ENCODE data around the gene NAT10. TPM values are rescaled to one million over a fixed set of nuclear protein-coding genes. Genes with fewer than 3 reads are reported as not detected.

NAT10 gene
- total RNA-seq, 1 donor from 2014 or later: 23.2 TPM

- no peak for DNase-seq (ENCODE audit: low read depth, low spot score)
Measured at GRCh38 chr11:34148504-34149165, 43.2 kb downstream of the NAT10 start.

- DNase-seq (ENCODE audit: low read depth, low spot score): no peak
Measured at GRCh38 chr11:34149274-34149673, 43.8 kb downstream of the NAT10 start.

- DNase-seq (ENCODE audit: low read depth, low spot score): no peak
Measured at GRCh38 chr11:34149786-34150185, 44.4 kb downstream of the NAT10 start.

- no peak for DNase-seq (ENCODE audit: low read depth, low spot score)
Measured at GRCh38 chr11:34150494-34151151, 45.2 kb downstream of the NAT10 start.

- no peak for DNase-seq (ENCODE audit: low read depth, low spot score)
Measured at GRCh38 chr11:34151166-34151565, 45.7 kb downstream of the NAT10 start.

- no peak for DNase-seq (ENCODE audit: low read depth, low spot score)
Measured at GRCh38 chr11:34151916-34152845, 46.8 kb downstream of the NAT10 start.

- DNase-seq (ENCODE audit: low read depth, low spot score): no peak
Measured at GRCh38 chr11:34154059-34154875, 48.8 kb downstream of the NAT10 start.

GRCh38 chr11:34155057-34155756, 49.8 kb downstream of the NAT10 start:
- no peak for DNase-seq (ENCODE audit: low read depth, low spot score)

GRCh38 chr11:34155757-34156062, 50.3 kb downstream of the NAT10 start:
- no peak for DNase-seq (ENCODE audit: low read depth, low spot score)

GRCh38 chr11:34157163-34157562, 51.7 kb downstream of the NAT10 start:
- no peak for DNase-seq (ENCODE audit: low read depth, low spot score)

- DNase-seq (ENCODE audit: low read depth, low spot score): no peak
Measured at GRCh38 chr11:34158661-34159060, 53.2 kb downstream of the NAT10 start.

GRCh38 chr11:34160049-34160721, 54.8 kb downstream of the NAT10 start:
- no peak for DNase-seq (ENCODE audit: low read depth, low spot score)

GRCh38 chr11:34160791-34161190, 55.4 kb downstream of the NAT10 start:
- no peak for DNase-seq (ENCODE audit: low read depth, low spot score)

GRCh38 chr11:34161361-34161760, 55.9 kb downstream of the NAT10 start:
- DNase-seq (ENCODE audit: low read depth, low spot score): no peak

GRCh38 chr11:34161812-34162492, 56.5 kb downstream of the NAT10 start:
- no peak for DNase-seq (ENCODE audit: low read depth, low spot score)

GRCh38 chr11:34162493-34162820, 57.0 kb downstream of the NAT10 start:
- DNase-seq (ENCODE audit: low read depth, low spot score): no peak

GRCh38 chr11:34162856-34163255, 57.4 kb downstream of the NAT10 start:
- no peak for DNase-seq (ENCODE audit: low read depth, low spot score)

- no peak for DNase-seq (ENCODE audit: low read depth, low spot score)
Measured at GRCh38 chr11:34165121-34165520, 59.7 kb downstream of the NAT10 start.

- DNase-seq (ENCODE audit: low read depth, low spot score): no peak
Measured at GRCh38 chr11:34165786-34166555, 60.5 kb downstream of the NAT10 start.
